PC-3 (cell line): ENCODE data around the gene PPFIBP1.

ENCODE experiments used
- EZH2 ChIP-seq: fragments of 300-600 bp; sonication (generic); IDR thresholded peaks from one replicate; pipeline ENCODE4 v1.6.1; 2017; ENCODE audit warnings: antibody characterized with exemption, mild to moderate bottlenecking, low read length; ENCODE audit not compliant: unreplicated experiment
- EZH2phosphoT487 ChIP-seq: fragments of 300-600 bp; sonication (generic); IDR thresholded peaks from 2 replicates; pipeline ENCODE4 v1.6.1; 2018; ENCODE audit warnings: mild to moderate bottlenecking, antibody characterized with exemption, low read length, borderline replicate concordance
- TF ChIP-seq, protein P1 (sequence below): fragments of 300-600 bp; sonication (generic); conservative IDR thresholded peaks from 2 replicates; pipeline ENCODE4 v1.5.1; 2017; ENCODE audit warnings: antibody characterized with exemption, low read depth, mild to moderate bottlenecking, low read length

DNA sequence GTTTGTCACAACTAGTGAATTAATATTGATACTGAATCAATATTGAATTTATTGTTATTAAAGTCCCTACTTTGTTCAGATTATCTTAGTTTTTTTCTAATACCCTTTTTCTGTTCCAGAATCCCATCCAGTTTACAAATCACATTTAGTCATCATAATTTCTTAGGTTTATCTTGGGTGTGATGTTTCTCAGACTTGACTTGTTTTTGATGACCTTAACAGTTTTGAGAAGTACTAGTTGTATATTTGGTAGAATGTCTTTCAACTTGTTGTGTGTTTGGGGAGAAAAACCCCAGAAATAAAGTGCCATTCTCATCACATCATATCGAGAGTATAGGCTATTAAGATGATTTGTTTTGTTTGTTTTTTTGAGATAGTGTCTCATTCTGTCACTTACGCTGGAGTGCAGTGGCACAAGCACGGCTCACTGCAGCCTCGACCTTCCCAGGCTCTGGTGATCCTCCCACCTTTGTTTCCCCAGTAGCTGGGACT, 206.1 kb downstream of the PPFIBP1 start:
- TF ChIP-seq, protein P1, sequence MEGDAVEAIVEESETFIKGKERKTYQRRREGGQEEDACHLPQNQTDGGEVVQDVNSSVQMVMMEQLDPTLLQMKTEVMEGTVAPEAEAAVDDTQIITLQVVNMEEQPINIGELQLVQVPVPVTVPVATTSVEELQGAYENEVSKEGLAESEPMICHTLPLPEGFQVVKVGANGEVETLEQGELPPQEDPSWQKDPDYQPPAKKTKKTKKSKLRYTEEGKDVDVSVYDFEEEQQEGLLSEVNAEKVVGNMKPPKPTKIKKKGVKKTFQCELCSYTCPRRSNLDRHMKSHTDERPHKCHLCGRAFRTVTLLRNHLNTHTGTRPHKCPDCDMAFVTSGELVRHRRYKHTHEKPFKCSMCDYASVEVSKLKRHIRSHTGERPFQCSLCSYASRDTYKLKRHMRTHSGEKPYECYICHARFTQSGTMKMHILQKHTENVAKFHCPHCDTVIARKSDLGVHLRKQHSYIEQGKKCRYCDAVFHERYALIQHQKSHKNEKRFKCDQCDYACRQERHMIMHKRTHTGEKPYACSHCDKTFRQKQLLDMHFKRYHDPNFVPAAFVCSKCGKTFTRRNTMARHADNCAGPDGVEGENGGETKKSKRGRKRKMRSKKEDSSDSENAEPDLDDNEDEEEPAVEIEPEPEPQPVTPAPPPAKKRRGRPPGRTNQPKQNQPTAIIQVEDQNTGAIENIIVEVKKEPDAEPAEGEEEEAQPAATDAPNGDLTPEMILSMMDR: no peak
- no peak for TF ChIP-seq EZH2
- no peak for TF ChIP-seq EZH2phosphoT487
